Mammary epithelial cell (primary cell): Measurements from ENCODE around the gene PCSK5.

Experiments
- CTCF ChIP-seq, 2 donors: IDR thresholded peaks in 1 of 2; conservative IDR thresholded peaks in 1 of 2; 2 replicates each; pipeline ENCODE4 v1.5.1; 2011 to 2012; ENCODE audit warnings: inconsistent platforms in 2 of 2, low read length in 2 of 2, mild to moderate bottlenecking in 2 of 2, control low read depth in 1 of 2, low read depth in 1 of 2; ENCODE audit not compliant: insufficient read depth in 1 of 2; ENCODE audit errors: extremely low read depth in 1 of 2
- EZH2 ChIP-seq: IDR thresholded peaks from 2 replicates; pipeline ENCODE4 v1.6.1; 2012; ENCODE audit warnings: low read length, inconsistent platforms, borderline replicate concordance

GRCh38 chr9:76198336-76198735, 307.9 kb downstream of the PCSK5 start:
- TF ChIP-seq CTCF (conservative IDR thresholded peaks at IDR 0.05 in 1 of 2, IDR thresholded peaks at IDR 0.05 in 1 of 2; ENCODE audit: extremely low read depth in 1 of 2, insufficient read depth in 1 of 2, low read depth in 1 of 2, low read length in 2 of 2), result no peak
- TF ChIP-seq EZH2, result no peak
